ENCODE measurements around the gene KCND3. TPM values are rescaled to one million over a fixed set of nuclear protein-coding genes. Genes with fewer than 3 reads are reported as not detected.
A peak's percentile ranks its signal among the peaks of the same experiment; 100 is the strongest.

The KCND3 gene
- total RNA-seq, 1 experiment from 2014 or later, result 0.15 TPM

DNA sequence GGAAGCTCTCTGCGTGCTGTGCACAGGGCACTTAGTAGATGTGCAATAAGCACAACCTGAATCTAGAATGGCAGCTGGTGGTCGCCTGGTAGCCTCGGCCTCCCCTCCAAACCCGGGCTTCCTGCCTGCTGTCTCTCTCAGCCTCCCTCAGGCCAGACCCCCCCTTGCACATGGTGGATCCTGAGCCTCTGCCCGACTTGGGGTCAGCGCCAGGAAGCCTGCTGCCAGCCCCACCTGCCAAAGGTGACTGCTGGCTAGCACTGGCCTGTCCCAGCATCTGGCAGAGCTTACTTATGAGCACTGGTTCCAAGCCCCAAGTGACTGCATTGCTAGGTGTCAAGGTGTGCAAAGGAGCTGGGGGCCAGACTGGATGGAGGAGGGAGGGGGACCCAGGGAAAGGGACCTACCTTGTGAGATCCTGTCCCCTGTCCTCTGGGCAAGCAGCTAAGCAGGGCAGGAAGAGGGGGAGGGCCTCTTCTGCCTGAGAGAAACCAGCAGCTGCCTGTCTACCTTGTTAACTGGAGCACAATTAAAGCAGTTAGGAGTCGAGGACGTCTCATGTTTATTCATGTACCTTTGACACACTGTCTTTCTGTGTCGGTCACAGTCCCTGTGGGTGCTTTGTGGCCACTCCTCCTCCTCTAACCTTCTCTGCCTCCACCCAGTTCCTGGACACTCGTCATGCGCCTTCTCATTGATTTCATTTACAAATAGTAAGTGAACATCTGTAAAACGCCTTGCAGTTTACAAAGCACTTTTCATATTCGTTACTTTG, 132.9 kb downstream of the KCND3 start:
- peaks cover 12% of the 10 kb centered on the region; the same call in 1 of the 2 replicates for H3K4me1 ChIP-seq (ENCODE audit: insufficient read depth, low read length)
- no peak overlapping the region for H2BK20ac ChIP-seq (ENCODE audit: low read depth, low read length, poor library complexity, severe bottlenecking)
- H3K56ac ChIP-seq (ENCODE audit: insufficient read length, low read depth, low read length), result no peak overlapping the region
- H3K27ac ChIP-seq (ENCODE audit: insufficient read length, low read depth, low read length), result no peak overlapping the region
- no peak overlapping the region for H3K9ac ChIP-seq (ENCODE audit: extremely low read depth, insufficient read length, low read length)
- no peak overlapping the region for H2AFZ ChIP-seq (ENCODE audit: low read length)
- H3K9me3 ChIP-seq (ENCODE audit: control insufficient read depth, low read depth, low read length), result no peaks in the 10 kb centered on the region
- Mint-ChIP-seq H3K4me1 (peaks cover 35 to 41% of the 10 kb centered on the region in 2 experiments), H3K27me3 (ENCODE audit: low read depth) (no peaks in the 10 kb centered on the region; the same call in none of the 2 replicates), H3K4me3 (no peak overlapping the region), H3K9me3 (no peaks in the 10 kb centered on the region; a peak in 1 of 5 replicates), H3K36me3 (ENCODE audit: insufficient read depth in 1 of 3, low read depth in 3 of 3) (no peaks in the 10 kb centered on the region; a peak in 1 of 7 replicates), H3K27ac (peak overlapping the region in 1 of 3 experiments; percentile 59; a peak in 1 of 7 replicates)
- no peak overlapping the region for H3K4me2 ChIP-seq (ENCODE audit: insufficient read depth, insufficient read length, low read length)
- H3T11ph ChIP-seq (ENCODE audit: low read length), result no peak overlapping the region
- H3K4ac ChIP-seq (ENCODE audit: low read depth, low read length), result no peak overlapping the region
- no peak overlapping the region for H3K23ac ChIP-seq (ENCODE audit: insufficient read length, low read depth, low read length)
- no peak overlapping the region for H2BK12ac ChIP-seq (ENCODE audit: insufficient read length, low read depth, low read length)
- H3K79me1 ChIP-seq (ENCODE audit: insufficient read depth, low read depth, low read length, poor library complexity, severe bottlenecking), result no peaks in the 10 kb centered on the region
- H3K23me2 ChIP-seq (ENCODE audit: insufficient read length, low read depth, low read length, poor library complexity, severe bottlenecking), result no peaks in the 10 kb centered on the region
- no peaks in the 10 kb centered on the region for H3K27me3 ChIP-seq (ENCODE audit: insufficient read depth, low read length)
- TF ChIP-seq, protein P1, sequence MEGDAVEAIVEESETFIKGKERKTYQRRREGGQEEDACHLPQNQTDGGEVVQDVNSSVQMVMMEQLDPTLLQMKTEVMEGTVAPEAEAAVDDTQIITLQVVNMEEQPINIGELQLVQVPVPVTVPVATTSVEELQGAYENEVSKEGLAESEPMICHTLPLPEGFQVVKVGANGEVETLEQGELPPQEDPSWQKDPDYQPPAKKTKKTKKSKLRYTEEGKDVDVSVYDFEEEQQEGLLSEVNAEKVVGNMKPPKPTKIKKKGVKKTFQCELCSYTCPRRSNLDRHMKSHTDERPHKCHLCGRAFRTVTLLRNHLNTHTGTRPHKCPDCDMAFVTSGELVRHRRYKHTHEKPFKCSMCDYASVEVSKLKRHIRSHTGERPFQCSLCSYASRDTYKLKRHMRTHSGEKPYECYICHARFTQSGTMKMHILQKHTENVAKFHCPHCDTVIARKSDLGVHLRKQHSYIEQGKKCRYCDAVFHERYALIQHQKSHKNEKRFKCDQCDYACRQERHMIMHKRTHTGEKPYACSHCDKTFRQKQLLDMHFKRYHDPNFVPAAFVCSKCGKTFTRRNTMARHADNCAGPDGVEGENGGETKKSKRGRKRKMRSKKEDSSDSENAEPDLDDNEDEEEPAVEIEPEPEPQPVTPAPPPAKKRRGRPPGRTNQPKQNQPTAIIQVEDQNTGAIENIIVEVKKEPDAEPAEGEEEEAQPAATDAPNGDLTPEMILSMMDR (conservative IDR thresholded peaks at IDR 0.05), result no peak
- no peaks in the 10 kb centered on the region for H3K79me2 ChIP-seq (ENCODE audit: insufficient read depth, low read length)
- H3K14ac ChIP-seq (ENCODE audit: insufficient read depth, low read length), result no peak overlapping the region
- H4K91ac ChIP-seq (ENCODE audit: insufficient read length, low read depth, low read length), result no peak overlapping the region
- WGBS (ENCODE audit: extremely low coverage, insufficient read length, low lambda C conversion rate), result no CpG with 5 or more reads among the region's 13 CpGs
- H2BK5ac ChIP-seq (ENCODE audit: insufficient read length, low read length), result no peak overlapping the region
- no peak overlapping the region for H2BK120ac ChIP-seq (ENCODE audit: low read depth, low read length, poor library complexity, severe bottlenecking)
- H4K5ac ChIP-seq (ENCODE audit: insufficient read length, low read depth, low read length), result no peak overlapping the region
- no peak overlapping the region for H4K8ac ChIP-seq (replicated peaks; ENCODE audit: insufficient read length, low read depth, low read length)
- DNase-seq, result no peak
- H3K18ac ChIP-seq (ENCODE audit: insufficient read length, low read depth, low read length), result no peak overlapping the region
- H2AK5ac ChIP-seq (ENCODE audit: insufficient read length, low read length), result no peak overlapping the region
- no peaks in the 10 kb centered on the region for H4K20me1 ChIP-seq (ENCODE audit: control insufficient read depth, insufficient read depth, insufficient read length)
- no peak overlapping the region for H2BK15ac ChIP-seq (ENCODE audit: low read depth, low read length)

All from H9 (cell line).